Neural progenitor cell (in vitro differentiated cells): ENCODE measurements around the gene ZNF710. TPM values are rescaled to one million over a fixed set of nuclear protein-coding genes. Genes with fewer than 3 reads are reported as not detected.

Experiments used
- DNase-seq: peaks from one replicate; pipeline ENCODE4 v3.0.0-alpha.2; 2016; ENCODE audit warnings: low spot score
- H2AFZ ChIP-seq: fragments of 200-600 bp; sonication (generic); replicated peaks from 2 replicates; pipeline ENCODE4 v1.6.1; 2016; ENCODE audit warnings: antibody characterized with exemption
- H3F3A ChIP-seq: fragments of 200-600 bp; sonication (generic); 2 replicates; pipeline ENCODE4 v1.6.1; 2016; ENCODE audit warnings: antibody characterized with exemption, low read depth
- H3K27ac ChIP-seq: fragments of 200-600 bp; sonication (generic); 2 replicates; pipeline ENCODE4 v1.5.1; 2016; ENCODE audit warnings: mild to moderate bottlenecking
- H3K27me3 ChIP-seq: fragments of 200-600 bp; sonication (generic); 2 replicates; pipeline ENCODE4 v1.6.1; 2016; ENCODE audit warnings: mild to moderate bottlenecking, moderate library complexity
- H3K36me3 ChIP-seq: fragments of 200-600 bp; sonication (generic); 2 replicates; pipeline ENCODE4 v1.5.1; 2016
- H3K4me1 ChIP-seq: fragments of 200-600 bp; sonication (generic); 2 replicates; pipeline ENCODE4 v1.6.1; 2016; ENCODE audit warnings: mixed run types
- H3K4me2 ChIP-seq: fragments of 200-600 bp; sonication (generic); 2 replicates; pipeline ENCODE4 v1.6.1; 2016
- H3K4me3 ChIP-seq: fragments of 200-600 bp; sonication (generic); 2 replicates; pipeline ENCODE4 v1.5.1; 2016
- H3K79me2 ChIP-seq: fragments of 200-600 bp; sonication (generic); 2 replicates; pipeline ENCODE4 v1.6.1; 2016; ENCODE audit warnings: low read depth
- H3K9ac ChIP-seq: fragments of 200-600 bp; sonication (generic); 2 replicates; pipeline ENCODE4 v1.6.1; 2016
- H3K9me3 ChIP-seq: fragments of 200-600 bp; sonication (generic); 2 replicates; pipeline ENCODE4 v1.5.1; 2016; ENCODE audit warnings: low read depth
- H4K20me1 ChIP-seq: fragments of 200-600 bp; sonication (generic); 2 replicates; pipeline ENCODE4 v1.6.1; 2016; ENCODE audit warnings: low read depth
- H3K27ac Mint-ChIP-seq: 3 replicates; pipeline ENCODE4 v1.8.0; 2021; ENCODE audit warnings: mixed read lengths
- H3K27me3 Mint-ChIP-seq: 2 replicates; pipeline ENCODE4 v1.8.0; 2022; ENCODE audit warnings: low read depth, mild to moderate bottlenecking, inconsistent platforms, moderate library complexity, mixed read lengths; ENCODE audit not compliant: insufficient read depth
- H3K36me3 Mint-ChIP-seq: 3 replicates; pipeline ENCODE4 v1.8.0; 2021; ENCODE audit warnings: mixed read lengths
- H3K4me1 Mint-ChIP-seq: 3 replicates; pipeline ENCODE4 v1.8.0; 2021; ENCODE audit warnings: mixed read lengths
- H3K4me3 Mint-ChIP-seq: 3 replicates; pipeline ENCODE4 v1.8.0; 2021; ENCODE audit warnings: mild to moderate bottlenecking, moderate library complexity, mixed read lengths
- H3K9me3 Mint-ChIP-seq: 3 replicates; pipeline ENCODE4 v1.8.0; 2020; ENCODE audit warnings: mixed read lengths
- EZH2 ChIP-seq: fragments of 200-600 bp; sonication (generic); IDR thresholded peaks from 2 replicates; pipeline ENCODE4 v1.6.1; 2017; ENCODE audit warnings: antibody characterized with exemption, mild to moderate bottlenecking, moderate library complexity
- EZH2phosphoT487 ChIP-seq: fragments of 200-600 bp; sonication (generic); IDR thresholded peaks from 2 replicates; pipeline ENCODE4 v1.6.1; 2017; ENCODE audit warnings: antibody characterized with exemption
- total RNA-seq: library from RNA; depleted of rRNA; stranded (reverse); fragments of >200 nt; gene quantifications from 2 replicates; pipeline ENCODE4 v1.2.3, GENCODE V29; 2015; ENCODE audit warnings: low replicate concordance
- TF ChIP-seq, protein P1 (sequence below): fragments of 200-600 bp; sonication (generic); IDR thresholded peaks from 2 replicates; pipeline ENCODE4 v1.5.1; 2017; ENCODE audit warnings: antibody characterized with exemption, mild to moderate bottlenecking

ZNF710 gene
- total RNA-seq, 1 donor from 2014 or later: 14.9 TPM

GRCh38 chr15:89963301-89964231 lies 37.6 kb upstream of the ZNF710 start:
- Histone ChIP-seq H4K20me1 (no peaks in the 10 kb centered on the region), H3K9ac (no peak overlapping the region), H3K79me2 (no peaks in the 10 kb centered on the region), H3K4me1 (no peaks in the 10 kb centered on the region), H3K4me2 (no peak overlapping the region), H3K4me3 (no peak overlapping the region), H2AFZ (no peak overlapping the region), H3K27me3 (no peaks in the 10 kb centered on the region), H3K9me3 (no peaks in the 10 kb centered on the region), H3F3A (no peaks in the 10 kb centered on the region), H3K36me3 (no peaks in the 10 kb centered on the region), H3K27ac (no peak overlapping the region)
- H3K9me3 Mint-ChIP-seq: no peaks in the 10 kb centered on the region
- H3K36me3 Mint-ChIP-seq: no peaks in the 10 kb centered on the region
- peak overlapping the region; percentile 74 for H3K27ac Mint-ChIP-seq
- TF ChIP-seq EZH2 (no peak), EZH2phosphoT487 (no peak)
- TF ChIP-seq, protein P1, sequence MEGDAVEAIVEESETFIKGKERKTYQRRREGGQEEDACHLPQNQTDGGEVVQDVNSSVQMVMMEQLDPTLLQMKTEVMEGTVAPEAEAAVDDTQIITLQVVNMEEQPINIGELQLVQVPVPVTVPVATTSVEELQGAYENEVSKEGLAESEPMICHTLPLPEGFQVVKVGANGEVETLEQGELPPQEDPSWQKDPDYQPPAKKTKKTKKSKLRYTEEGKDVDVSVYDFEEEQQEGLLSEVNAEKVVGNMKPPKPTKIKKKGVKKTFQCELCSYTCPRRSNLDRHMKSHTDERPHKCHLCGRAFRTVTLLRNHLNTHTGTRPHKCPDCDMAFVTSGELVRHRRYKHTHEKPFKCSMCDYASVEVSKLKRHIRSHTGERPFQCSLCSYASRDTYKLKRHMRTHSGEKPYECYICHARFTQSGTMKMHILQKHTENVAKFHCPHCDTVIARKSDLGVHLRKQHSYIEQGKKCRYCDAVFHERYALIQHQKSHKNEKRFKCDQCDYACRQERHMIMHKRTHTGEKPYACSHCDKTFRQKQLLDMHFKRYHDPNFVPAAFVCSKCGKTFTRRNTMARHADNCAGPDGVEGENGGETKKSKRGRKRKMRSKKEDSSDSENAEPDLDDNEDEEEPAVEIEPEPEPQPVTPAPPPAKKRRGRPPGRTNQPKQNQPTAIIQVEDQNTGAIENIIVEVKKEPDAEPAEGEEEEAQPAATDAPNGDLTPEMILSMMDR: no peak
- peaks cover 2% of the 10 kb centered on the region for H3K27me3 Mint-ChIP-seq
- no peak overlapping the region for H3K4me3 Mint-ChIP-seq
- peaks cover 6% of the 10 kb centered on the region for H3K4me1 Mint-ChIP-seq
- no peak for DNase-seq

DNA sequence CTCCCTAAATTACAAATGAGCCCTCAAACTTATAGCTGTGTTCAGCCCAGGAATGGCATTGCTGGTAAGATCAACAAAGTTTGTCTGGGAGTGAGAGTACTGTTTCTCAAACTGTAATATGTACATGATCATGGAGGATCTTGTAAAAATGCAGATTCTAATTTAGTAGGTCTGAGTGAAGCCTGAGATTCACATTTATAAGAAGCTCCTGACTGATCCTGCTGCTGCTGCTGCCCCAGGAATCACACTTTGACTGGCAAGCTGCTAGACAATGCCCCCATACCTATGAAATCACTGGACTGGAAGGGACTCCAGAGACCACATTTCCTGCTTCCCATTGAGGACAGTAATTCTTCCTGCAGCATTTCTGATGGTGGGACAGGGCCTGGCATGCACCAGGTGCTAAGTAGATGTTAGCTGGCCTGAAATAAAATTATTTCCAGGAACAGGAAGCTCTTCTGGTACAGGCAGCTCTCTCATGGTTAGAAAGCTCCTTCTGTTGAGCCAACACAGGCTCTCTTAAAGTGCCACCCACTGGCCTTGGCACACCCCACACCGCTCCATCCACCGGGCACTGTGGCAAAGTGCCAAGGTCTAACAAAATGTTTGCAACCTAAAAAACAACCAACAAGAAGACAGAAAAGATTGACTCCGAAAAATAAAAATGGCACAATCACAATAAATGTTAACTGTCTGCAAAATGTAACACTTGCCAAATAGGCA lies 36.7 kb upstream of the ZNF710 start:
- Mint-ChIP-seq H3K9me3 (no peaks in the 10 kb centered on the region), H3K4me3 (no peak overlapping the region), H3K27me3 (no peaks in the 10 kb centered on the region), H3K27ac (no peak overlapping the region), H3K4me1 (peaks cover 6% of the 10 kb centered on the region), H3K36me3 (no peaks in the 10 kb centered on the region)
- H3K9ac ChIP-seq: no peak overlapping the region
- H3F3A ChIP-seq: no peaks in the 10 kb centered on the region
- no peaks in the 10 kb centered on the region for H3K9me3 ChIP-seq
- TF ChIP-seq EZH2phosphoT487 (no peak), EZH2 (no peak)
- TF ChIP-seq, protein P1: no peak
- H3K27ac ChIP-seq: no peak overlapping the region
- H3K79me2 ChIP-seq: no peaks in the 10 kb centered on the region
- no peak for DNase-seq
- no peaks in the 10 kb centered on the region for H4K20me1 ChIP-seq
- no peaks in the 10 kb centered on the region for H3K36me3 ChIP-seq
- no peaks in the 10 kb centered on the region for H3K4me1 ChIP-seq
- H3K4me3 ChIP-seq: no peak overlapping the region
- H3K4me2 ChIP-seq: no peak overlapping the region
- peak overlapping the region; percentile 21 for H2AFZ ChIP-seq
- no peaks in the 10 kb centered on the region for H3K27me3 ChIP-seq

- Histone ChIP-seq H3K4me2 (no peak overlapping the region), H3K27me3 (no peaks in the 10 kb centered on the region), H3K27ac (no peak overlapping the region), H3K9me3 (no peaks in the 10 kb centered on the region), H3K4me3 (no peak overlapping the region), H4K20me1 (no peaks in the 10 kb centered on the region), H2AFZ (no peak overlapping the region), H3F3A (peaks cover 5% of the 10 kb centered on the region), H3K79me2 (no peaks in the 10 kb centered on the region), H3K9ac (no peak overlapping the region), H3K36me3 (no peaks in the 10 kb centered on the region), H3K4me1 (no peaks in the 10 kb centered on the region)
- DNase-seq: no peak
- Mint-ChIP-seq H3K9me3 (no peaks in the 10 kb centered on the region), H3K4me3 (no peak overlapping the region), H3K27ac (no peak overlapping the region), H3K36me3 (no peaks in the 10 kb centered on the region), H3K4me1 (peaks cover 6% of the 10 kb centered on the region), H3K27me3 (no peaks in the 10 kb centered on the region)
- TF ChIP-seq, protein P1: no peak
- TF ChIP-seq EZH2phosphoT487 (no peak), EZH2 (no peak)
Observed at GRCh38 chr15:89967881-89968280, 33.2 kb upstream of the ZNF710 start.
